GM10248 (cell line): Measurements from ENCODE around the gene CIDEB.

Experiments used
- CTCF ChIA-PET: fragments of 300-600 bp; sonication (Branson Sonifier 250); formaldehyde crosslinking; extraction: SDS; loops from one replicate; lab custom pipeline; 2021; ENCODE audit warnings: antibody characterized with exemption; lab: Yijun Ruan, JAX
- POLR2A ChIA-PET: fragments of 350-650 bp; sonication (Branson Sonifier 250); formaldehyde crosslinking; extraction: SDS; loops from one replicate; lab custom pipeline; 2020; ENCODE audit warnings: antibody characterized with exemption; lab: Yijun Ruan, JAX
- DNase-seq: peaks from one replicate; pipeline ENCODE4 v3.0.0; 2012; ENCODE audit errors: extremely low spot score
- TF ChIP-seq, protein P1 (sequence below): IDR thresholded peaks from 2 replicates; pipeline ENCODE4 v1.5.1; 2012; ENCODE audit warnings: mild to moderate bottlenecking, low read depth; ENCODE audit errors: extremely low read depth, missing control alignments, control extremely low read depth

CIDEB gene

DNA sequence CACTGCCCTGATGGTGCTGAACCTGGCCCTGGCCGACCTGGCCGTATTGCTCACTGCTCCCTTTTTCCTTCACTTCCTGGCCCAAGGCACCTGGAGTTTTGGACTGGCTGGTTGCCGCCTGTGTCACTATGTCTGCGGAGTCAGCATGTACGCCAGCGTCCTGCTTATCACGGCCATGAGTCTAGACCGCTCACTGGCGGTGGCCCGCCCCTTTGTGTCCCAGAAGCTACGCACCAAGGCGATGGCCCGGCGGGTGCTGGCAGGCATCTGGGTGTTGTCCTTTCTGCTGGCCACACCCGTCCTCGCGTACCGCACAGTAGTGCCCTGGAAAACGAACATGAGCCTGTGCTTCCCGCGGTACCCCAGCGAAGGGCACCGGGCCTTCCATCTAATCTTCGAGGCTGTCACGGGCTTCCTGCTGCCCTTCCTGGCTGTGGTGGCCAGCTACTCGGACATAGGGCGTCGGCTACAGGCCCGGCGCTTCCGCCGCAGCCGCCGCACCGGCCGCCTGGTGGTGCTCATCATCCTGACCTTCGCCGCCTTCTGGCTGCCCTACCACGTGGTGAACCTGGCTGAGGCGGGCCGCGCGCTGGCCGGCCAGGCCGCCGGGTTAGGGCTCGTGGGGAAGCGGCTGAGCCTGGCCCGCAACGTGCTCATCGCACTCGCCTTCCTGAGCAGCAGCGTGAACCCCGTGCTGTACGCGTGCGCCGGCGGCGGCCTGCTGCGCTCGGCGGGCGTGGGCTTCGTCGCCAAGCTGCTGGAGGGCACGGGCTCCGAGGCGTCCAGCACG lies 8.2 kb upstream of the CIDEB start:
- TF ChIP-seq, protein P1, sequence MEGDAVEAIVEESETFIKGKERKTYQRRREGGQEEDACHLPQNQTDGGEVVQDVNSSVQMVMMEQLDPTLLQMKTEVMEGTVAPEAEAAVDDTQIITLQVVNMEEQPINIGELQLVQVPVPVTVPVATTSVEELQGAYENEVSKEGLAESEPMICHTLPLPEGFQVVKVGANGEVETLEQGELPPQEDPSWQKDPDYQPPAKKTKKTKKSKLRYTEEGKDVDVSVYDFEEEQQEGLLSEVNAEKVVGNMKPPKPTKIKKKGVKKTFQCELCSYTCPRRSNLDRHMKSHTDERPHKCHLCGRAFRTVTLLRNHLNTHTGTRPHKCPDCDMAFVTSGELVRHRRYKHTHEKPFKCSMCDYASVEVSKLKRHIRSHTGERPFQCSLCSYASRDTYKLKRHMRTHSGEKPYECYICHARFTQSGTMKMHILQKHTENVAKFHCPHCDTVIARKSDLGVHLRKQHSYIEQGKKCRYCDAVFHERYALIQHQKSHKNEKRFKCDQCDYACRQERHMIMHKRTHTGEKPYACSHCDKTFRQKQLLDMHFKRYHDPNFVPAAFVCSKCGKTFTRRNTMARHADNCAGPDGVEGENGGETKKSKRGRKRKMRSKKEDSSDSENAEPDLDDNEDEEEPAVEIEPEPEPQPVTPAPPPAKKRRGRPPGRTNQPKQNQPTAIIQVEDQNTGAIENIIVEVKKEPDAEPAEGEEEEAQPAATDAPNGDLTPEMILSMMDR, result no peak
- CTCF ChIA-PET, result interaction anchor here (1.7 kb wide), 2 partner anchors 8 to 116 kb away, joined by 6 to 12 read pairs; partner anchors contain the start of gene CIDEB
- no peak for DNase-seq
- POLR2A ChIA-PET, result no interaction called here

DNA sequence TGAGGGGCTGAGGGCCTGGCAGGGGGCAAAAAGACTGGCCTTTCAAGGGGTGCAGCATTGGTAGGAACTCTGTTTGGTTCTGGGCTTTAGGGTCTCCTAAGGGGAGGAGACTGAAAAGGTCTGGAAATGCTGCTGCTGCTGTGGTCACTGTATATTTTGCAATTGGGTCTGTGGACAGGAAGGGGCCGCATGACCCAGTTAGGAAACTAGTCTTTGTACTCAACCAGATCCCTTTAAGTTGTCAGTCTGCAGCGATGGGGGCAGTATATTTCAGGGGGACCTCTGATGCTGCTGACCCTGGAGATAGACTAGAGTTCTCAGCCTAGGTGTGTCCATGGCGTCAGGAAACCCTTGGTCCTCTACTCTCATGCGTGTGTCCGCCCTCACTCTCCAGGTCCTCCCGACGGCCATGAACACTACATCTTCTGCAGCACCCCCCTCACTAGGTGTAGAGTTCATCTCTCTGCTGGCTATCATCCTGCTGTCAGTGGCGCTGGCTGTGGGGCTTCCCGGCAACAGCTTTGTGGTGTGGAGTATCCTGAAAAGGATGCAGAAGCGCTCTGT lies 7.5 kb upstream of the CIDEB start:
- ChIA-PET POLR2A (no interaction called here), CTCF (interaction anchor here (1.7 to 10.4 kb wide), 4 partner anchors 8 to 207 kb away, joined by 5 to 114 read pairs (median 9); partner anchors contain the start of genes CBLN3, CIDEB and KHNYN)
- TF ChIP-seq, protein P1, result no peak
- DNase-seq, result no peak

DNA sequence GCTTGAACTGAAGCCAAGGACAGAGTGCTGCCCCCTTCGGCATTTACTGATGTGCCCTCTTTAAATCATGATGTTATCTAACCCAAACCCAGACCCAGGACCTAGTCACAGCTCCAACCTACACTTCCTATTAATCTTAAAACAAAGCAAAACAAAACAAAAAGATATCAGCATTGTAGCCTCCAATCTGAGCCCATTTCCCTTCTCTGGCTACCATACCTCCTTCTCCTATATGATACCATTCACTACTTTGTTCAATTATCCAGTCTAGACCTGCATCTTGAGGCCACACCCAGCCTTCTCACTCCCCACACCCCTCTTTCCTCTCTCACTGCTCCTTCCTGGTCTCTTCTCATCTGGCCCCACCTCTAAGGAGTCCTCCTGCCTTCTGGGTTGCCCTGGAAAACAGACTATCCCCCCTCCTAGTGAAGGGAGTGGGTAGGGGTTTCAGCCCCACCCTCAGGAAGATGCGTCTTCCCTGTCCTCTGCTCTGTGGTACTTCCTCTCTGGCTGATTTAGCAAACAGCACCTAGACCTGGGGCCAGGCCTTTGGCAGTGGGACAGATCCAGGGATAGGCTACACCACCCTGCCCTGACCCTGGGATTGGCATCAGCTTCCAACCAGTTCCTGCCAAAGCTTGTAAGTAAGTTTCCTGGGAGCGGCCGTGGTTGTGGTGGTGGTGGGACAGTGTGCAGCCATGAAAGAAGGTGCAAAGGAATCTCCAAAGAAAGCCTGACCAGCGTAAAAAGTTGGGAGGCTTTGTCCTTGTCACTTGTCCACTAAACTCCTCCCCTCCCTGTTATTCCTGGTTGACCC lies 6.8 kb upstream of the CIDEB start:
- TF ChIP-seq, protein P1, result no peak
- no peak for DNase-seq
- POLR2A ChIA-PET, result no interaction called here
- CTCF ChIA-PET, result interaction anchor here (0.8 to 10.4 kb wide), 5 partner anchors 10 to 206 kb away, joined by 3 to 151 read pairs (median 5); partner anchors contain the start of genes CBLN3, DHRS1, KHNYN and NOP9

DNA sequence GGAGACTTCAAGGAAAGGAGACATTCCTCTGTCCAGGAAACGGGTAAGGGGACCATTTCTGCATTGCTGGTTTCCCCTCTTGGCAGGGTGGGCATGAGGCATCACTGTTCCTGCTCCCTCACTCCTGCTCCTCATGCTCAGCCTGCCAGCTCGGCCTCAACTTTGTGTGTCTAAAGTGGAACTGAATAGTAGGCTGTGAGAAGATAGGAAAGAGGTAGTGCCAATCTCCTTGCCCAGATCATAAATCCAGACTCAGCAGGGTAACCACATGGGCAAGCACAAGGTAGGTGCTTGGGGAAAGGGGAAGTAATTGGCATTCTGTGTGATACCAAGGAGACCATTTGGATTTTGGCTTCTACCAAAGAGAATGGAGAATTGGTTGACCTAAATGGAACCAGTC lies 6.1 kb upstream of the CIDEB start:
- TF ChIP-seq, protein P1, result no peak
- DNase-seq, result no peak
- ChIA-PET CTCF (interaction anchor here (0.8 to 10.4 kb wide), 5 partner anchors 11 to 205 kb away, joined by 3 to 151 read pairs (median 5); partner anchors contain the start of genes CBLN3, DHRS1, KHNYN and NOP9), POLR2A (no interaction called here)

DNA sequence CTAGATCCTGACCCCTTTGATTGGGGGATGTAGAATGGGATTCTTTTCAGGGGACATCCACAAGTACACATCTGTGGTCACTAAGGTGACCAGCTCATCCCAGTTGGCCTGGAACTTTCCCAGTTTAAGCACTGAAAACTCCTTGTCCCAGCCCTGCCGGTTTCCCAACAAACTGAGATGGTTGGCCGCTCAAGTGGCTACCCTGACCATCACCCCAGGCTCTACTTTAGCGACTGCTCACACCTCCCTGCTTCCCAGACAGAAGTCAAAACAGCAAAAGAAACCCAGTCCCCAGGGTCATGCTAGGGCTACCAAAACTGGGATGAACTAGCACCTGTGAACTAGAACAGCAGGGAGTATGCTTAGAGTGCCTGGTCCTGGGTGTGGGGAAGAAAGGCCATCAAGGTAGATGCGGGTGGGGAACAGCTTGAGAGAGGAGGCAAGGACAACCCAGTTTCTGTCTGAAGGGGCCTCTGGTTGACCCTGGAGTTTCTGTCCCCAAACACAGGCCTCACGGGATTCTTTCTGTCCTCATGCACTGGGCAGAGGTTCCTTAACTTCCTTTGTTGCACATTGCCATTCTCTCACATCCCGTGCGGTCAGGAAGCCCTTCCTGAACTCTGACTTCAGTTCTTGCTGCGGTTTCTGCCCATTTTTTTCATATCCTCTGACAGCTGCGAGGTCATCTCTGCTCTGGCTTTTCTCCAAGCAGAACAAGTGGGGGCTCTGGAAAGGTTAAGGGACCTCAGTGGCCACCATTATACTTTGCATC lies 5.1 kb upstream of the CIDEB start:
- DNase-seq, result no peak
- TF ChIP-seq, protein P1, result no peak
- CTCF ChIA-PET, result interaction anchor here (0.8 to 10.4 kb wide), 6 partner anchors 14 to 120 kb away, joined by 3 to 155 read pairs (median 93); partner anchors contain the start of genes ADCY4, CBLN3, DHRS1 and KHNYN
- POLR2A ChIA-PET, result no interaction called here
